ENCODE results near the gene CDH13.

The CDH13 gene

DNA sequence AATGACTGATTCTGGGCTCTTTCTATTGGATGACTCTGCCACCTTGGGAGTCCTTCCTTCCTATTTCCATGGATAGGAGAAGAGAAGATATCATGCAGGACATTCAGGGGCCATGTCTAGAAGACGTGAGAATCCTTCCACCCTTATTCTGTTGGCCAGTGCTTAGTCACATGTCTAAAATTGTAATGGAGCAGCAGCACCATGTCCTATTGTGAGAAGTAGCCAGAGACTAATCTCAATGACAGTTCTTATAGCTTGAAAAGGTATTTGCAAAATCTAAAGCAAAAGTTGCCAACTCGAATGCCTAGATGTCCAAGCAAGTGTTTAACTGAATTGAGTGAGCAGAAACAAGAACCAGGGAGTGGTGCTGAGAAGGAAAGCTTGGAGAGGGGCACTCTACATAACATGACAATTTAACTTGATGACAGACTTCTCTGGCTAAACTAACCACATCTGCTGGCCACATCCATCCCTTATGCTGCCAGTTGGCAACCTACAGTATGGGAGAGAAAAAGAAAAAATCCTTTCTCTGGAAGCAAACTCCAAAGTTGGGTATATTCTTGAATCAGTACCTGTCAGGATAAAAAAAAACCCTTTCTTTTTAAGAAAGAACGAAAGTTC, 225.7 kb downstream of the CDH13 start:
- TF ChIP-seq EZH2 (IDR thresholded peaks at IDR 0.05) (no peak), POLR2AphosphoS5 (IDR thresholded peaks at IDR 0.05; ENCODE audit: borderline replicate concordance, low read depth, low read length) (no peak), FOXP2 (optimal IDR thresholded peaks at IDR 0.05; ENCODE audit: control extremely low read depth, extremely low read length, insufficient read depth) (no peak)
- H3K9me3 ChIP-seq (ENCODE audit: low read depth, low read length), result no peaks in the 10 kb centered on the region
- H3K4me3 ChIP-seq, result no peak overlapping the region
- no peak overlapping the region for H3K9ac ChIP-seq (ENCODE audit: insufficient read length)
- no peak overlapping the region for H3K27ac ChIP-seq
- no peaks in the 10 kb centered on the region for H3K36me3 ChIP-seq (ENCODE audit: insufficient read depth, low read length)
- DNase-seq (ENCODE audit: low read depth, low spot score), result no peak

- Histone ChIP-seq H3K9me3 (ENCODE audit: low read depth, low read length) (no peaks in the 10 kb centered on the region), H3K36me3 (ENCODE audit: insufficient read depth, low read length) (no peaks in the 10 kb centered on the region), H3K27ac (no peak overlapping the region), H3K4me3 (no peak overlapping the region), H3K9ac (ENCODE audit: insufficient read length) (no peak overlapping the region)
- TF ChIP-seq EZH2 (IDR thresholded peaks at IDR 0.05) (no peak), POLR2AphosphoS5 (IDR thresholded peaks at IDR 0.05; ENCODE audit: borderline replicate concordance, low read depth, low read length) (no peak), FOXP2 (optimal IDR thresholded peaks at IDR 0.05; ENCODE audit: control extremely low read depth, extremely low read length, insufficient read depth) (no peak)
- DNase-seq (ENCODE audit: low read depth, low spot score), result no peak
These were observed 228.7 kb downstream of the CDH13 start for GRCh38 chr16:82855471-82855870.

DNA sequence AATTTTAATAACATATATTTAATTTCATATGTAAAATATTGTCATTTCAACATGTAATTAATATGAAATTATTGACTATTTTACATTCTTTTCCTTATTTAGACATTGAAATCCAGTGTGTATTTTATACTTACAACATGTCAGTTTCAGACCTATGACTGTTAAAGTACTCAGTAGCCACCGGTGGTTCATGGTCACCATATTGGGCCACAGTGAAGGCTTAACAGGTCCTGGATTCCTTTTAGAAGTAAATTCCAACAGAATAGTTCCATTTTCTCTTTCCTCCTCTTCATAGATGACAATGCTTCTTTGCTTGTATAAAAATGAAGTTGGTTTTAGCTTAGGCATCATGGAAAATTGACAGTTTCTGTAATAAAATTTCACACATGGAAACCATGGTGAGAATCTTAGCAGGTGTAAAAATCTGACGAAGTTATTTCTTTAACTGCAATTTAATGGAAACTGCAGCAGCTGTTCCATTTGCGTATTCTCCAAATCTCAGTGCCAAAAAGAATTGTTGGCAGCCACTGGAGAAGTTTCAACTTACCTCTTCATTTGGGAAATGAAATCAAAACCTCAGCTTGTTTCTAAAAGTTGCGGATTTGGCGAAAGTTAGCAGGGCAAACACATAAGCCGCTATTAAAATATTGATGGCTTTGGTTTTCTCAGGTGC, 231.1 kb downstream of the CDH13 start:
- DNase-seq (ENCODE audit: low read depth, low spot score), result no peak
- H3K4me3 ChIP-seq, result no peak overlapping the region
- no peak overlapping the region for H3K27ac ChIP-seq
- H3K9me3 ChIP-seq (ENCODE audit: low read depth, low read length), result no peaks in the 10 kb centered on the region
- no peak overlapping the region for H3K9ac ChIP-seq (ENCODE audit: insufficient read length)
- no peaks in the 10 kb centered on the region for H3K36me3 ChIP-seq (ENCODE audit: insufficient read depth, low read length)
- TF ChIP-seq FOXP2 (optimal IDR thresholded peaks at IDR 0.05; ENCODE audit: control extremely low read depth, extremely low read length, insufficient read depth) (no peak), POLR2AphosphoS5 (IDR thresholded peaks at IDR 0.05; ENCODE audit: borderline replicate concordance, low read depth, low read length) (no peak), EZH2 (IDR thresholded peaks at IDR 0.05) (no peak)

DNA sequence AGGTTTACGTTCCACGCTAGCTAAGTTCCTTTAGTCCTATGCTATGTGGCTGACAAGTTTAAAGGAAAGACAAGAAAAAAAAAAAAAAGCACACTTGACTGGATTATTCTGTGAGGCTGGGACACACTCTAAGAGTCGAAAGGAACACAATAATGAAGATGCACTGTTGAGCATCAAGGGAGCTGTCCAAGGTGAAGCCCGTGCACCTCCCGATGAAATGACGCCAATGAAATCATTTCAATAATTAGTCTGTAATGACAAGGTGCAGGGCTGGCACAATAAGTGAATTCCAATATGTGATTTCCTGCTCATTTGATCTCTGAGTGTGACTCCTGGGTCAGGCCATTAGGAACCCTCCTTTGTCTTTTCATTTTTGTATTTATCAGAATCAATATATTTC, 232.9 kb downstream of the CDH13 start:
- H3K27ac ChIP-seq, result no peak overlapping the region
- TF ChIP-seq POLR2AphosphoS5 (IDR thresholded peaks at IDR 0.05; ENCODE audit: borderline replicate concordance, low read depth, low read length) (no peak), FOXP2 (optimal IDR thresholded peaks at IDR 0.05; ENCODE audit: control extremely low read depth, extremely low read length, insufficient read depth) (no peak), EZH2 (IDR thresholded peaks at IDR 0.05) (no peak)
- H3K9me3 ChIP-seq (ENCODE audit: low read depth, low read length), result no peaks in the 10 kb centered on the region
- H3K4me3 ChIP-seq, result no peak overlapping the region
- H3K36me3 ChIP-seq (ENCODE audit: insufficient read depth, low read length), result no peaks in the 10 kb centered on the region
- DNase-seq (ENCODE audit: low read depth, low spot score), result no peak
- H3K9ac ChIP-seq (ENCODE audit: insufficient read length), result no peak overlapping the region

- H3K9me3 ChIP-seq (ENCODE audit: low read depth, low read length), result no peaks in the 10 kb centered on the region
- DNase-seq (ENCODE audit: low read depth, low spot score), result no peak
- H3K9ac ChIP-seq (ENCODE audit: insufficient read length), result no peak overlapping the region
- no peak overlapping the region for H3K4me3 ChIP-seq
- H3K36me3 ChIP-seq (ENCODE audit: insufficient read depth, low read length), result no peaks in the 10 kb centered on the region
- H3K27ac ChIP-seq, result no peak overlapping the region
- TF ChIP-seq EZH2 (IDR thresholded peaks at IDR 0.05) (no peak), FOXP2 (optimal IDR thresholded peaks at IDR 0.05; ENCODE audit: control extremely low read depth, extremely low read length, insufficient read depth) (no peak), POLR2AphosphoS5 (IDR thresholded peaks at IDR 0.05; ENCODE audit: borderline replicate concordance, low read depth, low read length) (no peak)
These were observed 233.3 kb downstream of the CDH13 start for GRCh38 chr16:82860071-82860470.

DNA sequence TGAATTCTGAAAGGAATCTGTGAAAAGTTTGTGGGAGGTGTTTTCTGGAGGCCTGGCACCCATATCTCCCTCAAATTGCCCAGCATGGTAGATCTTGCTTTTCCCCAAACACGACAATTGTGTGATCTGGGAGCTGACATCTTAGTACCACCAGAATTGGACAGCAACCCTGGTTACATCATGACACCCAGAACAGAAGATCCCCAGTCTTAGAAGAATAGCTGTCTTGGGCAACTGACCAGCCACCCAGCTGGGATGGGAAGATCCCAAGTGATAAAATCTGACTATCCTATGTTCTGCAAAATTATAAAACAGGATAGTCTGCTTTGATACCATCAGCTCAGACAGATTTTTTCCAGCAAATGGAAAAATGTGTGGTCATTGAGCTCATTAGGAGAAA, 235.3 kb downstream of the CDH13 start:
- Histone ChIP-seq H3K27ac (no peak overlapping the region), H3K9me3 (ENCODE audit: low read depth, low read length) (no peaks in the 10 kb centered on the region), H3K4me3 (no peak overlapping the region), H3K9ac (ENCODE audit: insufficient read length) (no peak overlapping the region), H3K36me3 (ENCODE audit: insufficient read depth, low read length) (no peaks in the 10 kb centered on the region)
- no peak for DNase-seq (ENCODE audit: low read depth, low spot score)
- no peak for TF ChIP-seq EZH2 (IDR thresholded peaks at IDR 0.05)
- TF ChIP-seq POLR2AphosphoS5 (IDR thresholded peaks at IDR 0.05; ENCODE audit: borderline replicate concordance, low read depth, low read length), result no peak
- TF ChIP-seq FOXP2 (optimal IDR thresholded peaks at IDR 0.05; ENCODE audit: control extremely low read depth, extremely low read length, insufficient read depth), result no peak

- no peak for TF ChIP-seq FOXP2 (optimal IDR thresholded peaks at IDR 0.05; ENCODE audit: control extremely low read depth, extremely low read length, insufficient read depth)
- TF ChIP-seq EZH2 (IDR thresholded peaks at IDR 0.05), result no peak
- TF ChIP-seq POLR2AphosphoS5 (IDR thresholded peaks at IDR 0.05; ENCODE audit: borderline replicate concordance, low read depth, low read length), result no peak
- Histone ChIP-seq H3K9me3 (ENCODE audit: low read depth, low read length) (no peaks in the 10 kb centered on the region), H3K36me3 (ENCODE audit: insufficient read depth, low read length) (no peaks in the 10 kb centered on the region), H3K27ac (no peak overlapping the region), H3K4me3 (no peak overlapping the region), H3K9ac (ENCODE audit: insufficient read length) (no peak overlapping the region)
- no peak for DNase-seq (ENCODE audit: low read depth, low spot score)
These were observed 237.7 kb downstream of the CDH13 start for GRCh38 chr16:82864332-82865040.

DNA sequence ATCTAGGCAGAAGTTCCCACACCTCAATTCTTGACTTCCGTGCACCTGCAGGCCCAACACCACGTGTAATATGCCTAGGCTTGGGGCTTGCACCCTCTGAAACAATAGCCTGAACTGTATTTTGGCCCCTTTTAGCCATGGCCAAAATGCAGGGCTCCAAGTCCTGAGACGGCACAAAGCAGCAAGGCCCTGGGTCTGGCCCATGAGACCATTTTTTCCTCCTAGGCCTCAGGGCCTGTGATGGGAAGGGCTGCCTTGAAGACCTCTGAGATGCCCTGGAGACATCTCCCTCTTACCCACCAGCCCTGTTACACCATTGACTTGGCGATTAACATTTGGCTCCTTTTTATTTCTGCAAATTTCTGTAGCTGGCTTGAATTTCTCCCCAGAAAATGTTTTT, 238.6 kb downstream of the CDH13 start:
- no peak overlapping the region for H3K27ac ChIP-seq
- TF ChIP-seq FOXP2 (optimal IDR thresholded peaks at IDR 0.05; ENCODE audit: control extremely low read depth, extremely low read length, insufficient read depth) (no peak), EZH2 (IDR thresholded peaks at IDR 0.05) (no peak), POLR2AphosphoS5 (IDR thresholded peaks at IDR 0.05; ENCODE audit: borderline replicate concordance, low read depth, low read length) (no peak)
- no peak for DNase-seq (ENCODE audit: low read depth, low spot score)

More for the DNA sequence above, 238.6 kb downstream of the CDH13 start:
- H3K9ac ChIP-seq (ENCODE audit: insufficient read length), result no peak overlapping the region
- H3K4me3 ChIP-seq, result no peak overlapping the region
- no peaks in the 10 kb centered on the region for H3K36me3 ChIP-seq (ENCODE audit: insufficient read depth, low read length)
- H3K9me3 ChIP-seq (ENCODE audit: low read depth, low read length), result no peaks in the 10 kb centered on the region

All from SK-N-MC (cell line).